ENCODE results near the gene ARHGAP22.

GRCh38 chr10:48502791-48503190 lies 102.1 kb downstream of the ARHGAP22 start:
- no peak for TF ChIP-seq CTCF (IDR thresholded peaks at IDR 0.05)
- no peak for TF ChIP-seq POLR2A (IDR thresholded peaks at IDR 0.05)
